ENCODE measurements around the gene EGR4. TPM values are rescaled to one million over a fixed set of nuclear protein-coding genes. Genes with fewer than 3 reads are reported as not detected.

EGR4 gene
- total RNA-seq, 2 experiments from 2014 or later, result 0.14 to 0.17 TPM

DNA sequence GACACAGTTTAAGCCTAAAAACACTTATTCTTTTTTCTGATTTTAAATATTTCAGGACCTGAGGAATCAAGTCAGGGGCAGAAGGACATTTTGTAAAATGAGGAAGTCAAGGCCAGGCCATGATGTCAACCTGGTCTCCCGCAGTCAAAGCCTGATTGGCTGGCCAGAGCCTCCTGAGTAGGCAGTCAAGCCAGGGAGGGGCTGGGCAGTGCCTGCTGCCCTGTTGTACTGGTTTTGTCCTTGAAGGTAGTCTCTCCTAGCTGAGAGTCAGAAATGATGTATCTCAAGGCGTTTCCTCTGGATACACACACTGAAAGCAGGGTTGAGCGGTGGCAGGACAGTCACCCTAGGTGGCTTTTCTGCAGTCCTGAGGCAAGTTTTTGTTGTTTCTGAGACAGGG lies 39.4 kb downstream of the EGR4 start:
- H3K9me3 Mint-ChIP-seq, result no peaks in the 10 kb centered on the region
- no peaks in the 10 kb centered on the region for H3K27me3 Mint-ChIP-seq
- Histone ChIP-seq H3K27me3 (ENCODE audit: control insufficient read depth in 1 of 2, insufficient read depth in 2 of 2, low read length in 2 of 2) (no peaks in the 10 kb centered on the region), H3K27ac (ENCODE audit: low read depth in 1 of 2, low read length in 2 of 2) (no peak overlapping the region), H3K9me3 (ENCODE audit: control insufficient read depth in 1 of 2, insufficient read depth in 1 of 2, low read length in 2 of 2) (no peaks in the 10 kb centered on the region), H3K4me3 (ENCODE audit: low read length) (no peak overlapping the region), H3K36me3 (ENCODE audit: insufficient read depth, low read length) (peaks cover 54% of the 10 kb centered on the region), H3K4me1 (ENCODE audit: insufficient read depth, low read length) (peaks cover 13% of the 10 kb centered on the region)
- TF ChIP-seq, protein P1, sequence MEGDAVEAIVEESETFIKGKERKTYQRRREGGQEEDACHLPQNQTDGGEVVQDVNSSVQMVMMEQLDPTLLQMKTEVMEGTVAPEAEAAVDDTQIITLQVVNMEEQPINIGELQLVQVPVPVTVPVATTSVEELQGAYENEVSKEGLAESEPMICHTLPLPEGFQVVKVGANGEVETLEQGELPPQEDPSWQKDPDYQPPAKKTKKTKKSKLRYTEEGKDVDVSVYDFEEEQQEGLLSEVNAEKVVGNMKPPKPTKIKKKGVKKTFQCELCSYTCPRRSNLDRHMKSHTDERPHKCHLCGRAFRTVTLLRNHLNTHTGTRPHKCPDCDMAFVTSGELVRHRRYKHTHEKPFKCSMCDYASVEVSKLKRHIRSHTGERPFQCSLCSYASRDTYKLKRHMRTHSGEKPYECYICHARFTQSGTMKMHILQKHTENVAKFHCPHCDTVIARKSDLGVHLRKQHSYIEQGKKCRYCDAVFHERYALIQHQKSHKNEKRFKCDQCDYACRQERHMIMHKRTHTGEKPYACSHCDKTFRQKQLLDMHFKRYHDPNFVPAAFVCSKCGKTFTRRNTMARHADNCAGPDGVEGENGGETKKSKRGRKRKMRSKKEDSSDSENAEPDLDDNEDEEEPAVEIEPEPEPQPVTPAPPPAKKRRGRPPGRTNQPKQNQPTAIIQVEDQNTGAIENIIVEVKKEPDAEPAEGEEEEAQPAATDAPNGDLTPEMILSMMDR (IDR thresholded peaks at IDR 0.05), result no peak
- ATAC-seq (ENCODE audit: poor library complexity) (no peak), DNase-seq (no peak)
- no peak overlapping the region for H3K4me3 Mint-ChIP-seq
- CTCF ChIA-PET, result no interaction called here
- H3K4me1 Mint-ChIP-seq (ENCODE audit: low read depth), result no peaks in the 10 kb centered on the region
- peaks cover 53% of the 10 kb centered on the region for H3K36me3 Mint-ChIP-seq (ENCODE audit: low read depth)
- no peak overlapping the region for H3K27ac Mint-ChIP-seq
- POLR2A ChIA-PET, result interaction anchor here (1.1 to 2.5 kb wide), 2 partner anchors 20 to 36 kb away, joined by 3 to 10 read pairs; partner anchors contain the start of gene CCT7
- intact Hi-C loops (cut with DNase I, micrococcal nuclease), result no loop called here

DNA sequence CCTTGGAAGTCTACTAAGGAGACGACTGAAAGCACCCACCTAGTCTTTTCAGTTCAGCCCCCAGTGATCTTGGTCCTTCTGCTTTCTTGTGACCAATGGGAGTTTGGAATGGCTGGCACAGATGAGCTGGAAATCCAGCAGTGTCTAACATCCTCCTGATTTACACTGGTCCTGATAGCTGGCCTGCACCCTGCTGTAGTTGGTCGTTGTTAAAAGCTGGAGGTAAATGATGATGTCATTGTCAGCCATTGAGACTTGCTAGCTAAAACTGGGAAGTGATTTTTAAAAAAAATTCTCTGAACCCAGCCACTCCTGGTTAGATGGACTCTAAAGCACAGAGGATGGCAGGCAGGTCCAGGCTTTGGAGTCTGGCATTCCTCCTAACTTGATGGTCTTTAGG lies 39.9 kb downstream of the EGR4 start:
- ATAC-seq (ENCODE audit: poor library complexity) (no peak), DNase-seq (no peak)
- Mint-ChIP-seq H3K4me1 (ENCODE audit: low read depth) (no peaks in the 10 kb centered on the region), H3K27ac (peak overlapping the region; percentile 24), H3K27me3 (no peaks in the 10 kb centered on the region), H3K36me3 (ENCODE audit: low read depth) (peaks cover 57% of the 10 kb centered on the region), H3K9me3 (no peaks in the 10 kb centered on the region), H3K4me3 (no peak overlapping the region)
- TF ChIP-seq, protein P1 (IDR thresholded peaks at IDR 0.05), result no peak
- ChIA-PET POLR2A (interaction anchor here (2.5 kb wide), 1 partner anchor 19 kb away, joined by 10 read pairs; the partner anchor contains the start of gene CCT7), CTCF (no interaction called here)
- peaks cover 10% of the 10 kb centered on the region for H3K4me1 ChIP-seq (ENCODE audit: insufficient read depth, low read length)
- H3K36me3 ChIP-seq (ENCODE audit: insufficient read depth, low read length), result peaks cover 59% of the 10 kb centered on the region
- no peaks in the 10 kb centered on the region for H3K9me3 ChIP-seq (ENCODE audit: control insufficient read depth in 1 of 2, insufficient read depth in 1 of 2, low read length in 2 of 2)
- no peak overlapping the region for H3K4me3 ChIP-seq (ENCODE audit: low read length)
- no peaks in the 10 kb centered on the region for H3K27me3 ChIP-seq (ENCODE audit: control insufficient read depth in 1 of 2, insufficient read depth in 2 of 2, low read length in 2 of 2)
- H3K27ac ChIP-seq (ENCODE audit: low read depth in 1 of 2, low read length in 2 of 2), result no peak overlapping the region
- intact Hi-C loops (cut with DNase I, micrococcal nuclease), result no loop called here

DNA sequence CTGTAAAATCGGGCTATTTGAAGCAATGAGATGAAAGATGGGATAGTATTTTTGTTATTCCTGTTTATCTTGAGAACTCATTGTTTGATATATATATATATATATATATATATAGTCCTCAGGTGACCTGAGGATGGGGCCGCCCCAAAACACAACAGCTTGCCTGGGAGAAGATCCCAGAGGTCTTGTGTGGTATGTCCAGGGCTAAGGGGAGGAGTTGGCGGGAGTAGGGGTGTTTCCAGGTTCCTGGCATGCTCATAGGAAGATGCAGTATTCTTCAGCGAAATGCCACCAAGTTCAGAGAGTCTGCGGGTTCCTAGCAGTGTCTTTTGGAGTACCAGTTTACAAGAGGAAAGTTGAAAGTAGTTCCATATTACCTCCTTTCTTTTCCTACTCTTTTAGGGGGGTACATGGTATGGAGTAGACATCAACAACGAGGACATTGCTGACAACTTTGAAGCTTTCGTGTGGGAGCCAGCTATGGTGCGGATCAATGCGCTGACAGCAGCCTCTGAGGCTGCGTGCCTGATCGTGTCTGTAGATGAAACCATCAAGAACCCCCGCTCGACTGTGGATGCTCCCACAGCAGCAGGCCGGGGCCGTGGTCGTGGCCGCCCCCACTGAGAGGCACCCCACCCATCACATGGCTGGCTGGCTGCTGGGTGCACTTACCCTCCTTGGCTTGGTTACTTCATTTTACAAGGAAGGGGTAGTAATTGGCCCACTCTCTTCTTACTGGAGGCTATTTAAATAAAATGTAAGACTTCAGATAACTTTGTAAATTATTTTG lies 40.9 kb downstream of the EGR4 start:
- Mint-ChIP-seq H3K27ac (peak overlapping the region; percentile 24), H3K36me3 (ENCODE audit: low read depth) (peaks cover 67% of the 10 kb centered on the region), H3K9me3 (no peaks in the 10 kb centered on the region), H3K4me3 (no peak overlapping the region), H3K4me1 (ENCODE audit: low read depth) (no peaks in the 10 kb centered on the region), H3K27me3 (no peaks in the 10 kb centered on the region)
- POLR2A ChIA-PET, result interaction anchor here (2.5 kb wide), 1 partner anchor 18 kb away, joined by 10 read pairs; the partner anchor contains the start of gene CCT7
- H3K27ac ChIP-seq (ENCODE audit: low read depth in 1 of 2, low read length in 2 of 2), result no peak overlapping the region
- intact Hi-C loops (cut with DNase I, micrococcal nuclease), result no loop called here
- H3K4me1 ChIP-seq (ENCODE audit: insufficient read depth, low read length), result peaks cover under 1% of the 10 kb centered on the region
- H3K36me3 ChIP-seq (ENCODE audit: insufficient read depth, low read length), result peaks cover 67% of the 10 kb centered on the region
- TF ChIP-seq, protein P1 (IDR thresholded peaks at IDR 0.05), result no peak
- no peak overlapping the region for H3K4me3 ChIP-seq (ENCODE audit: low read length)
- no peaks in the 10 kb centered on the region for H3K9me3 ChIP-seq (ENCODE audit: control insufficient read depth in 1 of 2, insufficient read depth in 1 of 2, low read length in 2 of 2)
- no peaks in the 10 kb centered on the region for H3K27me3 ChIP-seq (ENCODE audit: control insufficient read depth in 1 of 2, insufficient read depth in 2 of 2, low read length in 2 of 2)
- no peak for ATAC-seq (ENCODE audit: poor library complexity)
- CTCF ChIA-PET, result no interaction called here
- DNase-seq, result no peak
